Keratinocyte (primary cell): ENCODE results near the gene RPS19BP1.

Experiments
- CTCF ChIP-seq, 3 experiments: IDR thresholded peaks in 1 of 3; conservative IDR thresholded peaks in 1 of 3; optimal IDR thresholded peaks in 1 of 3; 2 replicates in 2 of 3; 3 replicates in 1 of 3; pipeline versions ENCODE3 to v1.5.1; 2011; ENCODE audit warnings: low read length in 3 of 3, mild to moderate bottlenecking in 3 of 3, moderate library complexity in 2 of 3, control low read depth in 1 of 3, inconsistent platforms in 1 of 3; ENCODE audit not compliant: insufficient read depth in 2 of 3; ENCODE audit errors: extremely low read depth in 1 of 3
- EZH2 ChIP-seq: IDR thresholded peaks from one replicate; pipeline ENCODE4 v1.6.1; 2012; ENCODE audit warnings: inconsistent platforms, mild to moderate bottlenecking, low read length, moderate library complexity

GRCh38 chr22:39558950-39559349 is 26.4 kb upstream of the RPS19BP1 start:
- TF ChIP-seq CTCF (optimal IDR thresholded peaks at IDR 0.05 in 1 of 3, IDR thresholded peaks at IDR 0.05 in 1 of 3, conservative IDR thresholded peaks at IDR 0.05 in 1 of 3; ENCODE audit: extremely low read depth in 1 of 3, insufficient read depth in 2 of 3, low read length in 3 of 3), result no peak
- TF ChIP-seq EZH2, result no peak
